ENCODE data around the gene SPEF1. TPM values are rescaled to one million over a fixed set of nuclear protein-coding genes. Genes with fewer than 3 reads are reported as not detected.

SPEF1 gene
- total and polyA plus RNA-seq, 8 donors = 0.20 to 1.7 (median 0.53) TPM

DNA sequence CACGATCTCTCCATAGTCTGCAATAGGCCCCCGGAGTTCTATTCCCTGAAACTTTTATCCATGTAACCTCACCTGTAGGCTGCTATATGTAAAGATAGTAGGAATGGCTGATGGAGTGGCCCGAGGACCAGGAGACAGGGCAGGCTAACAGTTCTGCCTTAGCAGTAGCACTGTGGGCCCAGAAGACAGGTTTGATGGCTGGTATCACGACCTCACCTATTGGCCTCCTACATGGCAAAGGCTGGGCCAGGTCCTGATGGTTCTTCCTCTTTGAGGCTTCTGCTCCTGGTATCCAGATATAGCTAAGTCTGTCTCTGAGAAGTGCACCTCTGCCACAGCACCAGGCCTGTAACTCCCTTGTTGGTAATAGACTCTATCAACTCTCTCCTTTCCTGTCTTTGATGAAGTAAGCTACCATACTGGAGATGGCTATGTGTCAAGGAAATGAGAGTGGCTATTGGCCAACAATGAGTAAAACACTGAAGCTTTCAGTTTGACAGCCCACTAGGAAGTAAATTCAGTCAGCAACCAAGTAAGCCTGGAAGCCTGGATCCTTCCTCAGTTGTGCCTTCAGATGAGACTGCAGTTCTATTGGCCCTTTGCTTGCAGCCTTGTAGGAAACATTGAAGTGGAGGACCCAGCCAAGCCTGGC is 5.7 kb downstream of the SPEF1 start:
- no peaks in the 10 kb centered on the region for H3K27me3 ChIP-seq
- 72 to 89% methylated on average over 4 of the region's 4 CpGs for WGBS, 2 donors
- DNase-seq (peak in 1 of 6 donors; percentile 7), FAIRE-seq (no peak), ATAC-seq (no peak)
- H3K4me3 ChIP-seq = no peak overlapping the region
- H3K27ac ChIP-seq = no peak overlapping the region
- TF ChIP-seq, protein P1, sequence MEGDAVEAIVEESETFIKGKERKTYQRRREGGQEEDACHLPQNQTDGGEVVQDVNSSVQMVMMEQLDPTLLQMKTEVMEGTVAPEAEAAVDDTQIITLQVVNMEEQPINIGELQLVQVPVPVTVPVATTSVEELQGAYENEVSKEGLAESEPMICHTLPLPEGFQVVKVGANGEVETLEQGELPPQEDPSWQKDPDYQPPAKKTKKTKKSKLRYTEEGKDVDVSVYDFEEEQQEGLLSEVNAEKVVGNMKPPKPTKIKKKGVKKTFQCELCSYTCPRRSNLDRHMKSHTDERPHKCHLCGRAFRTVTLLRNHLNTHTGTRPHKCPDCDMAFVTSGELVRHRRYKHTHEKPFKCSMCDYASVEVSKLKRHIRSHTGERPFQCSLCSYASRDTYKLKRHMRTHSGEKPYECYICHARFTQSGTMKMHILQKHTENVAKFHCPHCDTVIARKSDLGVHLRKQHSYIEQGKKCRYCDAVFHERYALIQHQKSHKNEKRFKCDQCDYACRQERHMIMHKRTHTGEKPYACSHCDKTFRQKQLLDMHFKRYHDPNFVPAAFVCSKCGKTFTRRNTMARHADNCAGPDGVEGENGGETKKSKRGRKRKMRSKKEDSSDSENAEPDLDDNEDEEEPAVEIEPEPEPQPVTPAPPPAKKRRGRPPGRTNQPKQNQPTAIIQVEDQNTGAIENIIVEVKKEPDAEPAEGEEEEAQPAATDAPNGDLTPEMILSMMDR (IDR thresholded peaks at IDR 0.05) = no peak
- intact Hi-C loops (cut with DNase I) = no loop called here
- no peaks in the 10 kb centered on the region for H3K36me3 ChIP-seq
- H3K9me3 ChIP-seq = no peaks in the 10 kb centered on the region
- H3K4me1 ChIP-seq = peaks cover 0 to 11% (median 0%) of the 10 kb centered on the region in 3 donors

DNA sequence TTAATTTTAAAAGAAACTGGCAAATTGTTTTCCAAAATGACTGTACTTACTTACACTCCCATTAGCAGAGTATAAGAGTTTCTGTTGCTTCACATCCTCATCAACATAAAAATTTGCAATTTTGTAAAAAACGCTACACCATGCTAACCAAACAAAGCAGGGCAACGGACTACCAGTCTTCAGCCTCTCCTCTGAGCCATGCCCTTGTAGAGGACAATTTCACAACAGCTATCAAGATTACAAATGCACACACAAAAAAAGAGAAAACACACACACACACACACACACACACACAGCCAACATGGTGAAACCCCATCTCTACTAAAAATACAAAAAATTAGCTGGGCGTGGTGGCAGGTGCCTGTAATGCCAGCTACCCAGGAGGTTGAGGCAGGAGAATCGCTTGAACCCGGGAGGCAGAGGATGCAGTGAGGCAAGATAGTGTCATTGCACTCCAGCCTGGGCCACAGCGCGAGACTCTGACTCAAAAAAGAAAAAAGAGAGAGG is 9.6 kb downstream of the SPEF1 start:
- FAIRE-seq (no peak), DNase-seq (no peak), ATAC-seq (no peak)
- H3K4me3 ChIP-seq = no peak overlapping the region
- intact Hi-C loops (cut with DNase I) = no loop called here
- H3K27ac ChIP-seq = no peak overlapping the region
- H3K4me1 ChIP-seq = peaks cover 0 to 10% (median 8%) of the 10 kb centered on the region in 3 donors
- H3K9me3 ChIP-seq = no peaks in the 10 kb centered on the region
- H3K36me3 ChIP-seq = no peaks in the 10 kb centered on the region
- TF ChIP-seq, protein P1 (IDR thresholded peaks at IDR 0.05) = no peak
- H3K27me3 ChIP-seq = no peaks in the 10 kb centered on the region
- 70 to 80% methylated on average over 7 of the region's 7 CpGs for WGBS, 2 donors

DNA sequence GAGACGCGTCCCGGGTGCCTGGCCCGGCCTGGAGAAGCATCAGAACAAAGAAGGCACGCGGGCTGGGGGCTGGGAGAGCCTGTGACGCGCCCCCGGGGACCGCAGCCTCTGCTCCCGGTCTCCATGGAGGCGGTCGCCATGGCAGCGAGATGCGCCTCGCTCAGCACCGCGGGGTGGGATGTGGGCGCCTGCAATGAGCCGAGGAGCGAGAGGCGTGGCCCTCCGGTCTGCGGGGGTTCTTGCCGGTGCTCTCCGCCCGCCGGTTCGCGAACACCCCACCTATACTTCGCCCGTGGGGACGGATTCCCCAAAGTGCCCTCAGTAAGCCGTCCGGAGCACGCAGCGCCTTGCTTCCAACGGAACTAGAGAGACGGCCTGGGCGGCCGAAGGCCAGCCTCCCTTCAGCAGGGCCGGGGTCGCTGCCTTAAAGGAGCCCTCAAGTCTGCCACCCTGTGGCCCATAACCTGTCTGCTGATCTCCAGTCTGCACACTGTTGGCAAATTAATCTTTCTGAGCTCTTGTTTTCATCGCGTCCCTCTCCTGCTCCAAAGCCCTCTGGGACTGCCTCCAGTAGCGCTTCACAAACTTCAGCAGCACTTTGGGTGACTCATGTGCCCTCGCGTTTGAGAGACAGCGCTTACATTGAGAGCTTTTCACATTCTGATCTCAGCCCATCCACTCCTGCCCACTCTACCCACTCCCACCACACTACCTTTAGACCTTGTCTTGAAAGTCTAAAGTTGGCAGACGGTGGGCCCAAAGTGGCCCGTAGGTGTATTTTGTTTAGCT is 12.7 kb downstream of the SPEF1 start:
- H3K27ac ChIP-seq = peak overlapping the region; percentile 73 to 82 (median 78)
- no peaks in the 10 kb centered on the region for H3K27me3 ChIP-seq
- intact Hi-C loops (cut with DNase I) = no loop called here
- ATAC-seq (peak; percentile 55 to 75 (median 68)), FAIRE-seq (no peak), DNase-seq (peak; percentile 55 to 87 (median 70))
- 3 to 4% methylated on average over 44 to 51 of the region's 51 CpGs for whole genome bisulfite sequencing, 2 donors
- peak overlapping the region; percentile 48 to 77 (median 59) for H3K4me3 ChIP-seq
- peaks cover 0 to 10% (median 8%) of the 10 kb centered on the region in 3 donors for H3K4me1 ChIP-seq
- H3K9me3 ChIP-seq = no peaks in the 10 kb centered on the region
- no peaks in the 10 kb centered on the region for H3K36me3 ChIP-seq
- TF ChIP-seq, protein P1 (IDR thresholded peaks at IDR 0.05) = peak in 3 of 4 donors; percentile 11 to 31 (median 13)

DNA sequence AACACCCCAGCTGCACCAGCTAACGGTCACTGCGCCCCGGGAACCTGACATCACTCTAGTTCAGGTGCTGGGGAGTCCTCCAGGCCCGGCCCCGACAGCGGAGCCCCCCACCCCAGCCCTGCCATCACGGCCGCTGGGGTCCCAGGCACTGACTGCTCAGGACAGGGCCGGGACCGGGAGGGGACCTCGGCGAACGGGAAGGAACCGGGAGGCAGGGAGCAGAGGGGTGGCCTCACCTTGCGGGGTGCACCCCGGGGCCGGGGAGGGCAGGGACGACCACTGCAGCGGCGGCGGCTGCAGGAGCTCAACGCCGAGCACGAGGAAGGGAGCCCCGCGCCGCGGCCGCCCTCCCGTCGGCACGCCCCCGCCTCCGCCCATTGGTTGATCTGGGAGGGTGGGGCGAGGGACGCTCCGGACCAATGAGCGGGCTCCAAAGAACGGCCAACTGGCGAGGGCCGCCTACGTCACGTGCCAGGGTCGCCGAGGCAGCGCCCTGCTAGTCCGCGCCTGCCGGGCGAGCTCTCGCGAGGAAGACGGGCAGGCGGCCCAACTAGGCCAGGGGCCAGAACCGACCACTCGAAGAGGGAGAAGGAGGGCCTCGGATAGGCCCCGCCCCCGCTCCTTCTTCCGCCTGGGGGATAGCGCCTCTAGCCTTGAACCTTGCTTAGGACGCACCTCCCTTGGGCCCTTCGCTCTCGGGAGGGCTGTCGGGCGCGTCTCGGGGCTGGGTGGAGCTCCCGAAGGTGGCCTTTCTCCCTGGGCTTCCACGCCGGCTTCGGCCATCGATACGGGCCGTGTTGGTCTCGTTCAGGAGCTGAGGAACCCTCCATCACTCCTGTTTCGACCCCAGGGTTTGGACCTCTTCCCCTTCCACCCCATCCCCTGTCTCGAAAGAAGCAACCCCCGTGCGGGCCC is 13.6 kb downstream of the SPEF1 start, which contains the start of gene ADISSP:
ADISSP (minus strand) TSS at position 327 of the 915 bp plus-strand sequence. CDS start 7,653 bp downstream, outside the sequence.
- WGBS, 2 donors = 0% methylated on average over 61 to 80 of the region's 80 CpGs
- ATAC-seq = peak; percentile 94 to 98 (median 96)
- intact Hi-C loops (cut with DNase I) = no loop called here

More for the DNA sequence above, 13.6 kb downstream of the SPEF1 start, which contains the start of gene ADISSP:
- peak within 1 kb of the TSS; percentile 48 to 77 (median 59) for H3K4me3 ChIP-seq
- no peaks in the 10 kb centered on the region for H3K27me3 ChIP-seq
- no peaks in the 10 kb centered on the region for H3K36me3 ChIP-seq
- peak within 1 kb of the TSS; percentile 73 to 82 (median 78) for H3K27ac ChIP-seq
- DNase-seq = peak; percentile 97 to 99 (median 98)
- H3K9me3 ChIP-seq = no peaks in the 10 kb centered on the region
- TF ChIP-seq, protein P1 (IDR thresholded peaks at IDR 0.05) = no peak
- peaks cover 0 to 10% (median 8%) of the 10 kb centered on the region in 3 donors for H3K4me1 ChIP-seq
- FAIRE-seq = peak; percentile 60
